ENCODE data around the gene TGM1.

- no peak for TF ChIP-seq CTCF (IDR thresholded peaks at IDR 0.05; ENCODE audit: low read depth, low read length, missing input control)
- TF ChIP-seq YY1 (IDR thresholded peaks at IDR 0.05): no peak
- no peak for TF ChIP-seq FOXA1 (IDR thresholded peaks at IDR 0.05)
- TF ChIP-seq REST (IDR thresholded peaks at IDR 0.05): no peak
- no peak for TF ChIP-seq ZBTB33 (IDR thresholded peaks at IDR 0.05)
- TF ChIP-seq EGR1 (IDR thresholded peaks at IDR 0.05; ENCODE audit: low read depth in 2 of 2): no peak
- TF ChIP-seq RAD21 (IDR thresholded peaks at IDR 0.05): no peak
- no peak for TF ChIP-seq MAX (IDR thresholded peaks at IDR 0.05)
- TF ChIP-seq RXRA (IDR thresholded peaks at IDR 0.05): no peak
These were observed 2.2 kb downstream of the TGM1 start for GRCh38 chr14:24260780-24261157.

Measured in liver (tissue), 3 donors.